H1 (cell line): ENCODE results near the gene FRMD6. TPM values are rescaled to one million over a fixed set of nuclear protein-coding genes. Genes with fewer than 3 reads are reported as not detected.

Experiments
- CTCF ChIA-PET: fragments of 300-600 bp; sonication (Branson Sonifier 250); formaldehyde crosslinking; loops from one replicate; lab custom pipeline; 2021; ENCODE audit not compliant: partially characterized antibody; lab: Charles Lee
- POLR2A ChIA-PET: fragments of 300-600 bp; sonication (Branson Sonifier 250); formaldehyde crosslinking; loops from one replicate; lab custom pipeline; 2021; ENCODE audit warnings: inconsistent platforms; ENCODE audit not compliant: partially characterized antibody; lab: Charles Lee
- DNase-seq, 2 experiments: peaks; one replicate each; pipeline versions ENCODE4 v3.0.0 to v3.0.0-alpha.2; 2010 to 2022; ENCODE audit warnings: low spot score in 2 of 2, low read depth in 1 of 2, mixed read lengths in 1 of 2
- FAIRE-seq: peaks from 2 replicates; lab custom pipeline; 2011; peaks lifted over from hg19 to GRCh38; lab: Jason Lieb, UNC
- H2AFZ ChIP-seq: 2 replicates; pipeline ENCODE4 v1.8.1; 2012; ENCODE audit warnings: low read length, inconsistent platforms
- H2AK5ac ChIP-seq: 2 replicates; pipeline ENCODE4 v1.6.1; 2013; ENCODE audit warnings: low read depth, low read length
- H2BK120ac ChIP-seq: replicated peaks from 2 replicates; pipeline ENCODE3; 2013; ENCODE audit warnings: low read depth, low read length, inconsistent platforms
- H2BK12ac ChIP-seq: 2 replicates; pipeline ENCODE4 v1.6.1; 2013; ENCODE audit warnings: low read depth, low read length
- H2BK15ac ChIP-seq: 2 replicates; pipeline ENCODE4 v1.6.1; 2013; ENCODE audit warnings: low read length
- H2BK20ac ChIP-seq: 2 replicates; pipeline ENCODE4 v1.6.1; 2013; ENCODE audit warnings: low read length
- H2BK5ac ChIP-seq: 2 replicates; pipeline ENCODE4 v1.6.1; 2013; ENCODE audit warnings: low read depth, low read length
- H3K14ac ChIP-seq: 2 replicates; pipeline ENCODE4 v1.6.1; 2013; ENCODE audit warnings: inconsistent platforms; ENCODE audit not compliant: insufficient read length
- H3K18ac ChIP-seq: 2 replicates; pipeline ENCODE4 v1.6.1; 2013; ENCODE audit warnings: low read length; ENCODE audit errors: extremely low read depth
- H3K23ac ChIP-seq: 2 replicates; pipeline ENCODE4 v1.6.1; 2013; ENCODE audit warnings: inconsistent platforms; ENCODE audit not compliant: insufficient read length
- H3K23me2 ChIP-seq: 2 replicates; pipeline ENCODE4 v1.6.1; 2013; ENCODE audit warnings: low read depth, low read length
- H3K27ac ChIP-seq: 2 replicates; pipeline ENCODE4 v1.6.1; 2011; ENCODE audit warnings: low read depth, low read length, inconsistent platforms
- H3K27me3 ChIP-seq, 4 experiments: replicated peaks in 1 of 4; 1 replicate in 1 of 4; 2 replicates in 3 of 4; pipeline versions ENCODE4 v1.6.1 to v1.8.1; 2011 to 2013; ENCODE audit warnings: low read length in 3 of 4, mild to moderate bottlenecking in 3 of 4, inconsistent platforms in 2 of 4, mixed read lengths in 2 of 4, moderate library complexity in 1 of 4; ENCODE audit not compliant: control insufficient read depth in 3 of 4, insufficient read depth in 3 of 4; ENCODE audit errors: extremely low read depth in 1 of 4
- H3K36me3 ChIP-seq, 4 experiments: 2 replicates each; pipeline versions ENCODE4 v1.6.1 to v1.8.1; 2011 to 2013; ENCODE audit warnings: mild to moderate bottlenecking in 4 of 4, low read length in 3 of 4, moderate library complexity in 2 of 4, control low read depth in 1 of 4, inconsistent platforms in 1 of 4; ENCODE audit not compliant: insufficient read depth in 4 of 4, control insufficient read depth in 2 of 4
- H3K4ac ChIP-seq: replicated peaks from 2 replicates; pipeline ENCODE3; 2013; ENCODE audit warnings: low read length, low read depth, mixed read lengths, inconsistent platforms; ENCODE audit not compliant: insufficient read length
- H3K4me1 ChIP-seq, 4 experiments: replicated peaks in 1 of 4; 1 replicate in 1 of 4; 2 replicates in 3 of 4; pipeline versions ENCODE4 v1.6.1 to v1.8.1; 2011 to 2013; ENCODE audit warnings: low read length in 3 of 4, inconsistent platforms in 2 of 4, mixed read lengths in 1 of 4; ENCODE audit not compliant: insufficient read depth in 4 of 4, control insufficient read depth in 3 of 4
- H3K4me2 ChIP-seq, 2 experiments: 2 replicates each; pipeline versions ENCODE4 v1.6.1 to v1.8.1; 2011 to 2013; ENCODE audit warnings: low read depth in 2 of 2, low read length in 2 of 2, control low read depth in 1 of 2, inconsistent platforms in 1 of 2, mild to moderate bottlenecking in 1 of 2; ENCODE audit not compliant: insufficient read depth in 1 of 2
- H3K4me3 ChIP-seq, 4 experiments: fragments of 200-600, 300-600 bp in 1 of 4; sonication (generic), shearing (Covaris generic), sonication (Bioruptor Twin) in 1 of 4; 2 replicates each; pipeline versions ENCODE4 v1.5.1 to v1.8.1; 2011 to 2016; ENCODE audit warnings: low read length in 4 of 4, low read depth in 3 of 4, control low read depth in 2 of 4, inconsistent platforms in 2 of 4, mild to moderate bottlenecking in 2 of 4, mixed read lengths in 1 of 4, moderate library complexity in 1 of 4; ENCODE audit not compliant: insufficient read depth in 2 of 4; ENCODE audit errors: extremely low read depth in 1 of 4
- H3K56ac ChIP-seq: replicated peaks from 2 replicates; pipeline ENCODE3; 2013; ENCODE audit warnings: low read depth, mild to moderate bottlenecking, mixed read lengths, low read length, inconsistent platforms; ENCODE audit not compliant: insufficient read length
- H3K79me1 ChIP-seq: 2 replicates; pipeline ENCODE4 v1.6.1; 2013; ENCODE audit warnings: low read depth, low read length, control low read depth
- H3K79me2 ChIP-seq, 2 experiments: 2 replicates each; pipeline versions ENCODE4 v1.6.1 to v1.8.1; 2012 to 2013; ENCODE audit warnings: low read length in 2 of 2, mild to moderate bottlenecking in 2 of 2, inconsistent platforms in 1 of 2; ENCODE audit not compliant: insufficient read depth in 2 of 2, control insufficient read depth in 1 of 2
- H3K9ac ChIP-seq, 4 experiments: replicated peaks in 1 of 4; 1 replicate in 1 of 4; 2 replicates in 3 of 4; pipeline versions ENCODE4 v1.6.1 to v1.8.1; 2011 to 2013; ENCODE audit warnings: low read depth in 3 of 4, low read length in 3 of 4, control low read depth in 2 of 4, mild to moderate bottlenecking in 2 of 4, moderate library complexity in 2 of 4, inconsistent platforms in 1 of 4; ENCODE audit errors: extremely low read depth in 1 of 4
- H3K9me3 ChIP-seq, 2 experiments: 2 replicates each; pipeline versions ENCODE4 v1.6.1 to v1.8.1; 2012 to 2013; ENCODE audit warnings: mild to moderate bottlenecking in 2 of 2, moderate library complexity in 2 of 2, control low read depth in 1 of 2, inconsistent platforms in 1 of 2, low read depth in 1 of 2, low read length in 1 of 2, mixed read lengths in 1 of 2; ENCODE audit not compliant: insufficient read depth in 2 of 2
- H4K20me1 ChIP-seq, 2 experiments: replicated peaks in 1 of 2; 2 replicates each; pipeline versions ENCODE3 to v1.8.1; 2011 to 2013; ENCODE audit warnings: inconsistent platforms in 2 of 2, low read length in 2 of 2, mild to moderate bottlenecking in 1 of 2; ENCODE audit not compliant: insufficient read depth in 2 of 2, control insufficient read depth in 1 of 2
- H4K5ac ChIP-seq: 2 replicates; pipeline ENCODE4 v1.6.1; 2013; ENCODE audit warnings: low read length, low read depth, mixed read lengths, inconsistent platforms; ENCODE audit not compliant: insufficient read length
- H4K8ac ChIP-seq: 2 replicates; pipeline ENCODE4 v1.8.0; 2013; ENCODE audit warnings: mild to moderate bottlenecking, moderate library complexity, low read length, inconsistent platforms; ENCODE audit not compliant: insufficient read depth; ENCODE audit errors: extremely low read depth
- H4K91ac ChIP-seq: replicated peaks from 2 replicates; pipeline ENCODE3; 2013; ENCODE audit warnings: low read length, mixed read lengths, inconsistent platforms; ENCODE audit not compliant: insufficient read length
- BCL11A ChIP-seq, 2 experiments: IDR thresholded peaks; one replicate each; pipeline ENCODE4 v1.6.1; 2011; ENCODE audit warnings: low read depth in 2 of 2, low read length in 2 of 2, mild to moderate bottlenecking in 2 of 2
- CHD2 ChIP-seq: IDR thresholded peaks from 2 replicates; pipeline ENCODE4 v1.6.1; 2012; ENCODE audit warnings: low read length, improper control_type of control experiment
- polyA plus RNA-seq, 7 experiments: library from polyadenylated mRNA; depleted of rRNA in 3 of 7; stranded (reverse) in 5 of 7; unstranded in 2 of 7; fragments of >200 nt in 5 of 7; fragments of 200-250 nt in 2 of 7; gene quantifications; 1 replicate in 5 of 7; 2 replicates in 1 of 7; 4 replicates in 1 of 7; pipeline versions ENCODE4 v1.2.1 to v1.2.3, GENCODE V29; 2011 to 2013; ENCODE audit warnings: missing spikeins in 2 of 7, mixed read lengths in 2 of 7
- total RNA-seq: library from RNA; stranded (reverse); fragmentation: NEBNext Ultra II Directional; extraction: Animal tissue kit (Norgen Biotek cat#: 25700); gene quantifications from 2 replicates; pipeline ENCODE4 v1.2.1, GENCODE V29; 2021
- TF ChIP-seq, protein P1 (sequence below), 3 experiments: IDR thresholded peaks; 1 replicate in 2 of 3; 2 replicates in 1 of 3; pipeline versions ENCODE4 v1.5.1 to v1.6.1; 2011; ENCODE audit warnings: low read length in 3 of 3, mild to moderate bottlenecking in 3 of 3, inconsistent platforms in 2 of 3, low read depth in 1 of 3, moderate library complexity in 1 of 3; ENCODE audit not compliant: insufficient read depth in 1 of 3; ENCODE audit errors: control extremely low read depth in 1 of 3

FRMD6 gene
- total and polyA plus RNA-seq, 2 of the 8 experiments (the other 6 are each of a cell fraction or from before 2014, with no cell fraction given): 5.4 to 23.7 TPM

- no peak overlapping the region for H2BK20ac ChIP-seq
- no peak overlapping the region for H2AFZ ChIP-seq
- H2AK5ac ChIP-seq: no peak overlapping the region
- no peak overlapping the region for H3K9ac ChIP-seq
- H4K5ac ChIP-seq: no peak overlapping the region
- H3K4me1 ChIP-seq: no peaks in the 10 kb centered on the region; a peak in 1 of 7 replicates
- CTCF ChIA-PET: interaction anchor here (1.1 to 2.1 kb wide), 2 partner anchors 66 to 92 kb away, joined by 3 to 5 read pairs; no protein-coding TSS in a partner anchor
- DNase-seq: no peak
- no peak overlapping the region for H4K8ac ChIP-seq
- H2BK120ac ChIP-seq: no peak overlapping the region
- no peak overlapping the region for H3K56ac ChIP-seq
- H3K4me2 ChIP-seq: no peak overlapping the region
- no peak overlapping the region for H3K4me3 ChIP-seq
- H3K79me1 ChIP-seq: no peaks in the 10 kb centered on the region; the same call in 1 of the 2 replicates
- no peaks in the 10 kb centered on the region; a peak in 1 of 4 replicates for H3K79me2 ChIP-seq
- H3K14ac ChIP-seq: no peak overlapping the region
- no peak overlapping the region for H2BK5ac ChIP-seq
- no peaks in the 10 kb centered on the region for H3K9me3 ChIP-seq
- FAIRE-seq: no peak
- peaks cover 0 to 3% of the 10 kb centered on the region in 2 experiments for H4K20me1 ChIP-seq
- no peak overlapping the region for H3K18ac ChIP-seq
- no peaks in the 10 kb centered on the region for H3K23me2 ChIP-seq
- no peak overlapping the region for H4K91ac ChIP-seq
- no peaks in the 10 kb centered on the region for H3K27me3 ChIP-seq
- TF ChIP-seq, protein P1, sequence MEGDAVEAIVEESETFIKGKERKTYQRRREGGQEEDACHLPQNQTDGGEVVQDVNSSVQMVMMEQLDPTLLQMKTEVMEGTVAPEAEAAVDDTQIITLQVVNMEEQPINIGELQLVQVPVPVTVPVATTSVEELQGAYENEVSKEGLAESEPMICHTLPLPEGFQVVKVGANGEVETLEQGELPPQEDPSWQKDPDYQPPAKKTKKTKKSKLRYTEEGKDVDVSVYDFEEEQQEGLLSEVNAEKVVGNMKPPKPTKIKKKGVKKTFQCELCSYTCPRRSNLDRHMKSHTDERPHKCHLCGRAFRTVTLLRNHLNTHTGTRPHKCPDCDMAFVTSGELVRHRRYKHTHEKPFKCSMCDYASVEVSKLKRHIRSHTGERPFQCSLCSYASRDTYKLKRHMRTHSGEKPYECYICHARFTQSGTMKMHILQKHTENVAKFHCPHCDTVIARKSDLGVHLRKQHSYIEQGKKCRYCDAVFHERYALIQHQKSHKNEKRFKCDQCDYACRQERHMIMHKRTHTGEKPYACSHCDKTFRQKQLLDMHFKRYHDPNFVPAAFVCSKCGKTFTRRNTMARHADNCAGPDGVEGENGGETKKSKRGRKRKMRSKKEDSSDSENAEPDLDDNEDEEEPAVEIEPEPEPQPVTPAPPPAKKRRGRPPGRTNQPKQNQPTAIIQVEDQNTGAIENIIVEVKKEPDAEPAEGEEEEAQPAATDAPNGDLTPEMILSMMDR (IDR thresholded peaks at IDR 0.05; ENCODE audit: control extremely low read depth in 1 of 3, insufficient read depth in 1 of 3, low read depth in 1 of 3, low read length in 3 of 3): no peak
- no peak for TF ChIP-seq BCL11A (IDR thresholded peaks at IDR 0.05; ENCODE audit: low read depth in 2 of 2, low read length in 2 of 2)
- TF ChIP-seq CHD2: no peak
- TF ChIP-seq, all 59 proteins: peak for 0
- H2BK15ac ChIP-seq: no peak overlapping the region
- no peak overlapping the region for H2BK12ac ChIP-seq
- H3K36me3 ChIP-seq: no peaks in the 10 kb centered on the region; a peak in 1 of 8 replicates
- POLR2A ChIA-PET: no interaction called here
- no peak overlapping the region for H3K23ac ChIP-seq
- H3K4ac ChIP-seq: no peak overlapping the region
- H3K27ac ChIP-seq: no peak overlapping the region
These were observed 33.0 kb downstream of the FRMD6 start for GRCh38 chr14:51684760-51685159.
